Embryonic facial prominence (tissue), 1 donor: Measurements from ENCODE around the gene MYH7.
"Not testable (repeated sequence)": the region's sequence is repeated elsewhere in the genome, so short reads cannot be mapped to it uniquely, and the experiment has no call there.

Source experiments
- DNase-seq: peaks from one replicate; pipeline ENCODE4 v3.0.0-alpha.2; 2016; ENCODE audit errors: extremely low spot score

Gene MYH7

GRCh38 chr14:23386266-23386657 lies 49.2 kb downstream of the MYH7 start:
- DNase-seq = not testable (repeated sequence)

GRCh38 chr14:23385642-23386265 lies 49.7 kb downstream of the MYH7 start:
- no peak for DNase-seq

GRCh38 chr14:23385244-23385641 lies 50.2 kb downstream of the MYH7 start:
- no peak for DNase-seq

- DNase-seq = no peak
Observed at GRCh38 chr14:23384364-23385080, 50.9 kb downstream of the MYH7 start.

- no peak for DNase-seq
Observed at GRCh38 chr14:23382731-23383440, 52.6 kb downstream of the MYH7 start.

GRCh38 chr14:23382276-23382675 lies 53.2 kb downstream of the MYH7 start:
- DNase-seq = no peak

- peak; percentile 100 for DNase-seq
Observed at GRCh38 chr14:23381871-23382270, 53.6 kb downstream of the MYH7 start.

- DNase-seq = no peak
Observed at GRCh38 chr14:23380976-23381375, 54.5 kb downstream of the MYH7 start.

GRCh38 chr14:23380197-23380914 lies 55.1 kb downstream of the MYH7 start:
- no peak for DNase-seq

GRCh38 chr14:23379366-23380196 lies 55.9 kb downstream of the MYH7 start:
- no peak for DNase-seq

- no peak for DNase-seq
Observed at GRCh38 chr14:23378612-23379220, 56.7 kb downstream of the MYH7 start.

- no peak for DNase-seq
Observed at GRCh38 chr14:23377573-23378563, 57.6 kb downstream of the MYH7 start.

- DNase-seq = no peak
Observed at GRCh38 chr14:23377198-23377550, 58.3 kb downstream of the MYH7 start.

- no peak for DNase-seq
Observed at GRCh38 chr14:23376482-23377197, 58.8 kb downstream of the MYH7 start, which contains the start of gene CMTM5. Gene CMTM5, plus strand, starts transcription at chr14:23377046. Its CDS starts 206 bp downstream, at chr14:23377252.

GRCh38 chr14:23375527-23376251 lies 59.8 kb downstream of the MYH7 start:
- no peak for DNase-seq

GRCh38 chr14:23373041-23373440 lies 62.4 kb downstream of the MYH7 start:
- DNase-seq = no peak

GRCh38 chr14:23372509-23372908 lies 63.0 kb downstream of the MYH7 start, which contains the start of gene IL25:
Gene IL25, plus strand, starts transcription at chr14:23372809.
- DNase-seq = no peak

GRCh38 chr14:23371865-23372264 lies 63.6 kb downstream of the MYH7 start:
- DNase-seq = no peak
